HG03457 (cell line): ENCODE results near the gene METTL13.

ENCODE experiments used
- ATAC-seq: cut with Tn5 transposase; IDR thresholded peaks from one replicate; pipeline ENCODE4 v1.9.1; 2021; ENCODE audit warnings: moderate number of reproducible peaks; ENCODE audit not compliant: unreplicated experiment

METTL13 gene

DNA sequence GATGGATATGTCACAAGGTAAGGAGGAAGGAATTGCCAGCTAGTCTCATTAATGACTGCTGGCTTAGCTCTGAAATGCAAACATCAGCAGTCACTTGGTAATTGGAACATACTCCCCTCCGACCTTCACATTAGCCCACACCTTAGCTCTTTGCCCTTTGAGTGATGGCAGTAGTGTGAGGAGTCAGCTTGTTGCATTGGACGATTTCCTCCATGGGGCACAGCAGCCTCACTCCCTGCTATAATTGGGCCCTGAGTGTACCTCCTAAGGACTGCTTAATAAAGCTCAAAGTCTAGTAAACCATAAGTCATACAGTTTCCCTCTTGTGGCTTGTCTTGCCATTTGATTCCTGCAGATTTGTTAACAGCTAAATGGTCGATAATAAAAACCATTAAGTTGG lies 19.4 kb downstream of the METTL13 start:
- ATAC-seq, result no peak

DNA sequence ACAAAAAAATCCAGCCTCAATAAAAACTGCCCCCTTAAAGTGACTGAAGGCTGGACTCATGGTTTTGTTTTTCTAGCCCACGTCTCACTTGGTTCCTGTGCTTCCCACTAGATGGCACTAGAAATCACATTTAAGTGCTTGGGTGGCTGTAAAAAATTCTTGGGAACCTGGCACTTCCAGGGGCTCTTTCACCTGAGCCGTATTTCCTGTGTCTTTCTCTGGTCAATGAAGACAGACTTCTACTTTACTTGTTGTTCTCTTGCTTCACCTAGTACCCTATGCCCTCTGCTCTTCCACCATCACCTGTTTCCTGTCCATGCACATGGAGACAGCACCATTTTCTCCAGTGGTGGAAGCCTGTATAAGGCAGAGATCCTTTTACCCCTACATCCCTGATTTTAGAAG lies 20.0 kb downstream of the METTL13 start:
- no peak for ATAC-seq

DNA sequence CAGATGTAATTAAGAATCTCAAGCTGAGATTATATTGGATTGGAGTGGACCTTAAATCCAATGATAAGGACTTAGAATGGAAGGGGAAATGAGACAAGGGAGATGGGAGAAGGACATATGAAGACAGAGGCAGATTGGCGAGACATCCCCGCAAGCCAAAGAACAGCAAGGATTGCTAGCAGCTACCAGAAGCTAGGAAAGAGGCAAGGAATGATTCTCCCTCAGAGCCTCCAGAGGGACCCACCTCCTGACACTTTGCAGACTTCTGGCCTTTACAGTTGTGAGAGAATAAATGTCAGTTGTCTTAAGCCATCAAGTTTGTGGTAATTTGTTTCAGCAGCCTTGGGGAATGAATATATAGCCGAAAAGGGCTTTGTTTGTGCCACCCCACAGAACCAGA lies 20.7 kb downstream of the METTL13 start:
- ATAC-seq, result no peak

DNA sequence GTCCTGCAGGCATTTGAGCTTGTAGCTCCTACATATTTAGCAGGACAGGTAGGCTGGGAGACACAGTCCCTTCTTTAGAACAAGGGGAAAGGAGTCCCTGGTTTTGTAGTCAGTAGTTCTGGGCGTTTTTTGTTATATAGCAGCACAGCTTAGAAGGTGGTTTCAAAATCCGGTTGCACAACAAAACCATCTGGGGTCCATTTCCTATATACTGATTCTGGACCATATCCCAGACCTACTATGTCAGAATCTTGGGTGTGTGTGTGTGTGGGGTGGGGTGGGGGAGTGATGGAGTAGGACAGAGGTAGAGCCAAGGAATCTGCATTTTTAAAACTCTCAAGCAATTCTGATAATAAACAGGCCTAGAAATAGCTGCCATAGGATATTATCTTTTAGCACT lies 21.6 kb downstream of the METTL13 start:
- ATAC-seq, result no peak

DNA sequence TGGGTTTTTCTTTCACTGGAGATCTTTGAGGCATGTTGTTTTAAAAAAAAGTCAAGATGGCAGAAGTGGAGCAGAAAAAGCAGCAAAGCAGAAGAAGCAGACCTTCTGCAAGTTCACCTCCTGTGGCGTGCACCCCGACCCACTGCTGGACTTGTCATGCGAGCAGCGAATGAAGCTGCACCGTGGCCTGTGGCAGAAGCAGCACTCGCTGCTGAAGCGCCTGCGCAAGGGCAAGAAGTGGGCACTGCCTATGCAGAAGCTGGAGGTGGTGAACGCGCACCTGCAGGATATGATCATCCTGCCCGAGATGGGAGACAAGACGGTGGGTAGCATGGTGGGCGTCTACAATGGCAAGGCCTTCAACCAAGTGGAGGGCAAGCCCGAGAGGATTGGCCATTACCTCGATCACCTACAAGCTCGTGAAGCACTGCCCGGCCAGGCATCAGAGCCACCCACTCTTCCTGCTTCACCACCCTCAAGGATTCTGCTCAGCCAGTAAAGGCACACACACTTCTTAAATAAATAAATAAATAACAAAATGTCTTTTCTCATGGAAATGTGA lies 22.1 kb downstream of the METTL13 start:
- no peak for ATAC-seq

DNA sequence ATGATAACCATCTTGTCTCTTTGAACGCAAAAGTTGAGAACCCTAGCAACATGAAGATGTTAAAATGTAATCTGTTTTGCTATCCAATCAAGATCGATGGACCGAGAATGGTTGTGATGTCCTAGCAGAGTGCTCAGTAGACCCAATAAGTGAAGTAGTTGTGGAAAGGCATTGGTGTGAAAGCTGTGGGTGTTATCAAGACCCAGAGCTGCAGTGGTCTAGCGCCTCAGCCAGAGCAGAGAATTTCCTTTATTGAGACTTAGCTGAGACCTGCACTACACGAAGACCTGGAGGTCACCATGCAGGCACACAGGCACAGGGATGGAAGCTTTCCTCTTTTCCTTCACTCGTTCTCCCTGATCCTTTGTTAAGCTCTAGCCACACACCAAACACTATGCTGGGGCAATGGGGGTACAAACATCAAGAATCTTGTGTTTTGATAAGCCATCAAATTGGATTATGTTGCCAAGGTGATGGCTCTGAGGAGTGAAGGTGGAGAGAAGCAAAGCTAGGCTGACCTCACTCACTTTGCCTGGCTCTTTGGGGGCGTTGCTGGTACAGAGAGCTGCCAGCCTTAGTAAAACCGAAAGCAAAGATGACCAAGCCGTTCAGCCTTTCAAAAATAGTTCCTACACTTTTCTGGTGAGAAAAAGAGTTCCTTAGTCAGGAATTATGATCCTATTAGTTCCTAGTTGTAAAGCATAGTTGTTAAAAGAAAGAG lies 24.1 kb downstream of the METTL13 start:
- peak; percentile 90 for ATAC-seq

DNA sequence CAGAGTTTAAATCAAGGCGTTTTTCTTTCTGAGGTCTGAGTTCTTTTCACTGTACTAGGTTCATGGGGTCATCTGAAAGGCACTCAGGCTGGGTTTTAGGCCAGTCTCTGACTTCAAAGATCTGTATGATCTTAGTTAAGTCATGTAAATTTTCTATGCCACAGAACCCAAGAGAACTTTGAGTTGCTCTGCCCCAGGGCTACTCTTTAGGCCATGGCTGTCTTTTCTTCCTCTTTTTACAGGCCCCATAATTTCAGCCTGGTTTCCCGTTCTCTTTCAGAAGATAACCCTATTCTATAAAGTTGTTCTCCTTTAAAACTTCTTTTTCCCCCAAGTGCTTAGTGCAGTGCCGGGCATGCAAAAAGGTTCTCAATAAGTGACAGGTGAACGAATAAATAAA lies 26.1 kb downstream of the METTL13 start:
- no peak for ATAC-seq

DNA sequence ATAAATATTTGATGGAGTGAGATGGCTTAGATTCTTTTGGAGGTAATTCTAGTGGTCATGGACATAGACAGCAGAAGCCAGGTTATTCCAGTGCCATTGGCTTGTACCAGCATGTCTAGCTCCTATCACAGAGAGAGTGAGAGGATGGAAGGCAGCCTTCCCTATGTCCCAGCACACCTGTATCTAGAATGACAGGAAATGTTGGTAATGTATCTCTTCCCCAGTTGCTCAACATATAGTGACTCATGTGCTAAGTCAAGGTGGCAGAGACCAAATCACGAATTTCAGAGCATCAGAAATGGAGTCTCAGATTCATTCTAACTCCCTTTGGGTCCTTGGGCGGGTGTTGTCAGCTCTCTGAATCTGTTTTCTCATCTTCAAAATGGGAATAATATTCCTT lies 28.4 kb downstream of the METTL13 start:
- ATAC-seq, result no peak

DNA sequence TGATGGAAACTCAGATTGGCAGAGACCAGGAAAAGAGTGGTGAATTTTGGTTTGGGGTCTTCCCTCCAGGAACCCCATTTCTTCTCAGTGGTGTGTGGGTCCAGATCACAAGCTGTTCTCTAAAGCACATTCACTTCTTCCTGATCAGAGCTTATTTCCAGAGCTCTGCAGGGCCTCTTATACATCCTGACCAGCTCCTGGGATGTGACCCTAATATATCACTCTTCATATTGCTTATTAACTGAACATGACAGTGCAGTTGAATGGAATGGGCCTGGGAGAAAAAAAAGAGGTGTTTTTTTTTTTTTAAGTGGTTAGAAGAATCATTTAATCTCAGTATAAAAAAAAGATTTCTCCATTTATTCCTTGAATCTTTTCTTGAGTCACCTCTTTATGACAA lies 30.2 kb downstream of the METTL13 start:
- ATAC-seq, result no peak

DNA sequence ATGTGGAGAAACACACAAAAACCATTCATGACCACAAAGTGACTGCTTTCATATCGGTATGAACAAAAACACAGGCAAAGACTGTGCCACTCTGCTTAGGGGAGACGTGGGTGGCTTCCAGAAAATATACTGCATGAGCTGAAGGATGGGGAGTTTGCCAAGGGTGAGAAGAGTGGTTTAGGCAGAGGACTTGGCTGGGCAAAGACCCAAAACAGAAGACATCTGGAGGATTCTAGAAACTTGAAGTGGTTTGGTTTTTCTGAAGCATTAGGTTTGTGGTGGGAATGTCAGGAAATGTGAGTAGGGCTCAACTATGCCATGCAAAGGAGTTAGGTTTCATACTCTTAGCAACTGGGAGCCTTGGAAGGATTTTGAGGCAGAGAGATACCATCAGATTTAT lies 33.2 kb downstream of the METTL13 start:
- no peak for ATAC-seq

DNA sequence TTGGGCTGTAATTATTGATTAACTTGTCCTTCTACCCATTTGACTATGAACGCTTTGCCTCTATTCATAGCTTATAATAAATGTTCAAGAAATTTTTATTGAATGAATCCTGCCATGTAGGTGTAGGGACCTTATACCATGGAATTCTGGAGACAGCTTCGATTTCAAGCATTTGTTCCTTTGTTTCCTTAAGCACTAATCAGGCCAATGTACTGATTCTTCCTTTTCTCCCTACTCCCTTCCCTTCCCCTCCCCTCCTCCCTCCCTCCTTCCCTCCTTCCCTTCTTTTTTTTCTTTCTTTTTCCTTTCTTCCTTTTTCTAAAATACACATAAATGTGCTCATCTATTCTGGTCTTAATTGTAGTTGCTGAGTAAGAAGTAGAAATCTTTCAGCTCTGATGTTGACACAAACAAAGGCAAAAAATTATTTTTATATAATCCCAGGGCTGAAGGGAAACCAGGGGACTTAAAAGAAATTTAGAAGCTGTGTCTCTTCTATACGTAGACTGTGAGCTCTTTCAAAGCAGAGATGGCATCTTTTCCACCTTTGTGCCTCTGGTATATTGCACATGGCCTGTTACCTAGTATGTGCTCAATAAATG lies 34.9 kb downstream of the METTL13 start:
- no peak for ATAC-seq

DNA sequence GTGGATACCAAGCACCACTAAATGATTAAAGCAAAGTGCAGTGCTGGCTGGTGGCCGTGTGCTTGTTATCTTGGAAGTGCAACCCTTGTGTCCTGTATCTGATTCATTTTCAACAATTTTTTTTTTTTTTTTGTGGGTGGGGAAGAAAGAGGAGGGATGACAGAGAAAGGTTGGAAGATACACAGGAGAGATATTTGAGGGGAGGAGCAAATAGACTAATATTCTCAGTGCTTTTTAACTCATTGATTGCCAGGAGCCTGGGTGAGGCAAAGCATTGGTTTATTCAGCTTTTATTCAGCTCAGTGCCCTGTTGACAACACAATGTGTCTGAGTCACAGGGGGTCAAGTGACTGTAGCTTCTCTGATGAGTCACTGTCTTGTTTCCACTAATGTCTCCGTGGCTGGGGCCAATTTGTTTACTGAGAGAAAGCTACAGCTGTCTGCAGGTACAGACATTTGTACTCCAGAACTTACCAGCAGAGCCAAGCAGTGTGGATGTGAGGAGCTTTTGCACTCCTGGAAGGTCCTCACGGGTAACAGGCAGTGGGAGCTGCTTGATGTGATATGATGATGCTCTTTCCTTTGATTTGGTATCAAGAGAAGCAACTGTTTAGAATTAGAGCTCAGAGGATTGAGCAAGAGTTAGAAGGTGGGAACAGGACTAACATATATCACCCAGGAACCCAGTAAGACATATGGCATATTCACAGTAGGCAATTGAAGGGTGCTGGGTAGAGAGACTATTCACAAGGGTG lies 36.2 kb downstream of the METTL13 start:
- ATAC-seq, result no peak

DNA sequence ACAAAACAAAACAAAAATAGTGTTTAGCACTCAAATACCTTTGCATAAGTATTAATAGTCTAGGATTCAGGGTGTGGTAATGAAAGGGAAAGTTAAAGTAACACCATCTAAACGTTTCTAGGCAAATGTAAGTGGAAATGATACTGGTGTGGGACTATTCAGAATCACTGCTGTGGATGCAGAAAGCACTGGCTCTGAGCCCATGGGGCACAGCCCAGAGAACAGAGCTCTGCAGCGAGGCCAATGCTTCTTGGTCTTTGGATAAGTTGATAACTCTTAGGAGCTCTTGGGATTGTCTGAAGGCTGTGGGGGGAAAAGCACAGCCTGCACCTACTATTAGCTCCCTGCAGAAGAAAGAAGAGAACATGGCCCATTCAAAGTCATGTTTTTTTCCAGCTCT lies 38.5 kb downstream of the METTL13 start:
- ATAC-seq, result no peak

DNA sequence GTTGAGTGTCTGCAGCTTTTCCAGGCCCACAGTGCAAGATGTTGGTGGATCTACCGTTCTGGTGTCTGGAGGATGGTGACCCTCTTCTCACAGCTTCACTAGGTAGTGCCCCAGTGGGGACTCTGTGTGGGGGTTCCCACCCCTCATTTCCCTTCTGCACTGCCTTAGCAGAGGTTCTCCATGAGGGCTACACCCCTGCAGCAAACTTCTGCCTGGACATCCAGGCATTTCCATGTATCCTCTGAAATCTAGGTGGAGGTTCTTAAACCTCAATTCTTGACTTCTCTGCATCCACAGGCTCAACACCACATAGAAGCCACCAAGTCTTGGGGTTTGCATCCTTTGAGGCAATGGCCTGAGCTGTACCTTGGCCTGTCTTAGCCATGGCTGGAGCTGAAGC lies 45.5 kb downstream of the METTL13 start:
- ATAC-seq, result no peak

DNA sequence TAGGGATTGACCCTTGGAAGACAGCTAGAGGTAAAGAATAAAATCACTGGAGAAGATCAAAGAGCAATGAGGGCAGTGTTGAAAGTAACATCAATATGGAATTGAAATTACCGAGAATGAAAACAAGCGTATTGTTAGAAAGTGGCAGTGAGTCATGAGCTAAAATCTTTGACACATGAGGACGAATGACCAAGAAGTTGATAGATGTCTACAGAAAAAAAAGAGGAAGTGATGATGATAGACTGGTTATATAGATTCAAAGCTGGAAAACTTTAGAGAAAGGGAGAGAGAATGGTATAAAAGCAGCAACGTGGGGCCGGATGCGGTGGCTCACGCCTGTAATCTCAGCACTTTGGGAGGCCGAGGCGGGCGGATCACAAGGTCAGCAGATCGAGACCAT lies 47.3 kb downstream of the METTL13 start:
- ATAC-seq, result no peak

DNA sequence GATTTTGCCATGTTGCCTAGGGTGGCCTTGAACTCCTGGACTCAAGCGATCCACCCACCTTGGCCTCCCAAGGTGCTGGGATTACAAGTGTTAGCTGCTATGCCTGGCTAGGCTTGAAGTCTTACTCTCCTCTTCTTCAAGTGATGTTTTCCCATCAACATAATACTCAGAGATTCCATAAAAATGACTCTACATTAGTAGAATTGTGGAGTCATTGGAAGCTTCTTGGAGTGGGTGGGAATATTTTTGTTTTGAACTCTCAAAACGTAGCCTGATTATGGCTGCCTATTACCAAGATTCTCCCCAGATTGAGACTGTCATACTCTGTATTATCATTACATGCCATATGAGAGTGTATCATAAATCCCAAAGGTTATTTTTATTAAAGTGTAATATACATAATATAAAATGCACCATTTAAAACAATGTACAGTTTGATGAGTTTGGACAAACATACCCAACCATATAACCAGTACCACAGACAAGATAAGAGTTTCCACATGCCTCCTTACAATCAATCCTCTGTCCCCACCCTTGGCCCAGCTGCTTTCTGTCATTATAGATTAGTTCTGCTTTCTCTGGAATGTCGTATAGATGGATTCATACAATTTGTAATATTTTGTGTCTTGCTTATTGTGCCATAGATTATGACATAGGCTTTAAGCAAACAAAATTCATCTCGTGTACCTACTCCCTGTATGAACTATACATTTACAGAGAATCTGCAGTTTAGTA lies 51.8 kb downstream of the METTL13 start:
- ATAC-seq, result no peak

DNA sequence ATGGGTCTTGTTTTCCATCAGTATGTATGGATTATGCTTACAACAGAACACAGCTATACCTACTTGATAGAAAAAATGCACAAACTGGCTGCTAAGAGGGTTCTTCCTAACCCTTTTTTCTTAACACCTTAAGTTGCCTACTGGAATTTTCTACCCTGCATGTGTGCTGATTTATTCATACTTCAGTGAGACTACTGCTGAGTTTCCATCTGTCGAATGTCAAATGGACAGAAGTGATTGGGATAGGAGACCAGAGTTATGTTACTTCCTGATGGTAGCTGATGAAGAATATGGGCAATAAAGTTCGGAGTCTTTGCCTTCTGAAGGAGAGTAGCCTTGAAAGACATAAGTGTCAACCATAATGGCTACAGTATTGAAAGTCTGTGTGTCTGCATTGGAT lies 53.4 kb downstream of the METTL13 start:
- ATAC-seq, result no peak

DNA sequence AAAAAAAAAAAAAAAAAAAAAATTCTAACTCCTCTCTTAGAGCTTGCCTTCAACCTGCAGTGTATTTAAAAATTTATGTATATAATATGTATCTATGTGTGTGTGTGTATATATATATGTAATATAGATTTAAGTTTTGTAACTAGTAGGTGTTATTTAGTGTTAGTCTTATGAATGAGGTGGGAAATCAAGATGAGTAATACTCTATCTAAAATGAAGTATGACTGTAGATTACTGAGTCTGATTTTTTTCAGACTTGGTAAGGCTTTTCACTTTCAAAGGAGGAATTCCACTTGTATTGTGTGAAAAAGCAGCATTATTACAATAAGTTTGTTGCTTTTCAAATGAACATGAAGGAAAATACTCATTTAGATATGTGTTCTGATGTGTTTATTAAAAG lies 54.4 kb downstream of the METTL13 start:
- no peak for ATAC-seq

DNA sequence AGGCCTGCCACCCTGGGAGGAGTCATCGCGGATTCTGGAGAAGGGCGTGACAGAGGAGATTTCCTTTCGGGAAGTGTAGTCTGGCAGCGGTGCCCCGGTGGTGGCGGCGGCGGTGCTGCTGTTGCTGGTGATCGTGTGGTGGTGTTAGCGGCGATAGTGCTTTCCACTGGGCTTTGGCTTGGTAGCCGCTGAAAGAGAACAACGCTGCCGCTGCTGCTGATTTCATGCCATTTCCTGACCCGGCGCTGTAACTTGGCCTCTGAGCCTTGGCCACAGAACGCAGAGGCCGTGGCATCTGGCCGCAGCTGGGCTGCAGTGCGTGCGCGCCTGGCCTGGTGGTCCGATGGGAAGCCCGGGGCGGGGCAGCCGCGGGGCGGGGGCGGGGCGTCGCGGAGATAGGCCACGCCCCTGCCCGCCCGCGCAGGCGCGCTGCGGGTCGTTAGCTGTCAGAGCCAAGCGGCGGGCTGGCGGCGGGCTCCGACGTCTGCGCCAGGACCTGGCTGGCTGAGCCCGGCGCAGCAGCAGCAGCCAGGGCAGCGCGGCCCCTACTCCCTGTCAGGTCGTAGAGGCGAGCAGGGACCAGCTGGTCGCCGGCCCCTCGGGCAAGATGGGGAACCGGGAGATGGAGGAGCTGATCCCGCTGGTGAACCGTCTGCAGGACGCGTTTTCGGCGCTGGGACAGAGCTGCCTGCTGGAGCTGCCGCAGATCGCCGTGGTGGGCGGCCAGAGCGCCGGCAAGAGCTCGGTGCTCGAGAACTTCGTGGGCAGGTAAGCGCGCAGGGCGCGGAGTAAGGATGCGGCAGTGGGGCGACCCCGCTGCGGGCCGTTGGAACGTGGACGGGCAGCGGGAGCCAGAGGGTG lies 59.8 kb downstream of the METTL13 start, which contains the start of gene DNM3:
Gene DNM3 (plus strand): TSS at position 449 of the 861 bp plus-strand sequence. CDS start 159 bp downstream, at position 608.
- peak; percentile 78 for ATAC-seq
